Suprapubic skin (tissue), 4 donors: ENCODE results near the gene HJV. TPM values are rescaled to one million over a fixed set of nuclear protein-coding genes. Genes with fewer than 3 reads are reported as not detected.

Source experiments
- DNase-seq, 2 donors: peaks; one replicate each; pipeline ENCODE4 v3.0.0-alpha.2; 2019; ENCODE audit warnings: low spot score in 2 of 2
- H3K27ac ChIP-seq: fragments of 200-600 bp; sonication (generic); one replicate; pipeline ENCODE4 v1.5.1; 2019
- H3K27me3 ChIP-seq: fragments of 200-600 bp; sonication (generic); one replicate; pipeline ENCODE4 v1.5.1; 2019
- H3K36me3 ChIP-seq: fragments of 200-600 bp; sonication (generic); one replicate; pipeline ENCODE4 v1.5.1; 2019
- H3K4me1 ChIP-seq: fragments of 200-600 bp; sonication (generic); one replicate; pipeline ENCODE4 v1.5.1; 2019
- H3K4me3 ChIP-seq: fragments of 200-600 bp; sonication (generic); one replicate; pipeline ENCODE4 v1.5.1; 2019; ENCODE audit warnings: mild to moderate bottlenecking
- H3K9me3 ChIP-seq: fragments of 200-600 bp; sonication (generic); one replicate; pipeline ENCODE4 v1.5.1; 2019
- CTCF ChIP-seq, 2 donors: fragments of 200-600 bp in 1 of 2; fragments of 450-650 bp in 1 of 2; sonication (generic) in 1 of 2; IDR thresholded peaks; one replicate each; pipeline ENCODE4 v1.5.1; 2016 to 2019; ENCODE audit warnings: antibody characterized with exemption in 2 of 2, mild to moderate bottlenecking in 1 of 2, moderate library complexity in 1 of 2
- EP300 ChIP-seq: sonication (generic); formaldehyde crosslinking; IDR thresholded peaks from one replicate; pipeline ENCODE4 v1.6.1; 2017; ENCODE audit warnings: antibody characterized with exemption
- POLR2A ChIP-seq, 2 donors: fragments of 450-650 bp; IDR thresholded peaks; one replicate each; pipeline ENCODE4 v1.6.1; 2017; ENCODE audit warnings: antibody characterized with exemption in 2 of 2, mild to moderate bottlenecking in 2 of 2, moderate library complexity in 2 of 2
- POLR2AphosphoS5 ChIP-seq, 3 donors: sonication (generic); formaldehyde crosslinking; IDR thresholded peaks; one replicate each; pipeline ENCODE4 v1.6.1; 2017; ENCODE audit warnings: antibody characterized with exemption in 3 of 3
- WGBS: methylation state at CpG from one replicate; pipeline ENCODE4 v1.1.5; 2018; 5-methylcytosine and 5-hydroxymethylcytosine counted together
- total RNA-seq, 4 donors: library from RNA; depleted of rRNA; stranded (reverse); fragments of >200 nt; gene quantifications; one replicate each; pipeline ENCODE4 v1.1.0, GENCODE V29; 2016

HJV gene
- total RNA-seq, 4 donors from 2014 or later, result not detected

GRCh38 chr1:145995964-145996432, 25.5 kb downstream of the HJV start:
- DNase-seq, result peak; percentile 70 to 76
- under 1% methylated on average over 13 of the region's 13 CpGs for WGBS

GRCh38 chr1:145995148-145995881, 26.2 kb downstream of the HJV start:
- H3K27ac ChIP-seq, result peak overlapping the region; percentile 99
- H3K4me3 ChIP-seq, result peak overlapping the region; percentile 76
- under 1% methylated on average over 8 of the region's 8 CpGs for WGBS
- TF ChIP-seq EP300, result no peak
- no peak for TF ChIP-seq CTCF (IDR thresholded peaks at IDR 0.05)
- H3K9me3 ChIP-seq, result no peaks in the 10 kb centered on the region
- no peaks in the 10 kb centered on the region for H3K27me3 ChIP-seq
- DNase-seq, result peak in 1 of 2 donors; percentile 36
- H3K36me3 ChIP-seq, result peaks cover 33% of the 10 kb centered on the region
- peaks cover 53% of the 10 kb centered on the region for H3K4me1 ChIP-seq

More at GRCh38 chr1:145995964-145996432, 25.5 kb downstream of the HJV start:
- TF ChIP-seq CTCF (IDR thresholded peaks at IDR 0.05) (no peak), POLR2A (IDR thresholded peaks at IDR 0.05) (no peak), EP300 (no peak), POLR2AphosphoS5 (IDR thresholded peaks at IDR 0.05) (peak in 1 of 3 donors; percentile 69)
- H3K36me3 ChIP-seq, result peaks cover 33% of the 10 kb centered on the region
- peaks cover 58% of the 10 kb centered on the region for H3K4me1 ChIP-seq
- peak overlapping the region; percentile 76 for H3K4me3 ChIP-seq
- no peaks in the 10 kb centered on the region for H3K9me3 ChIP-seq
- H3K27ac ChIP-seq, result peak overlapping the region; percentile 99
- no peaks in the 10 kb centered on the region for H3K27me3 ChIP-seq

GRCh38 chr1:145994391-145995120, 27.0 kb downstream of the HJV start:
- Histone ChIP-seq H3K4me3 (peak overlapping the region; percentile 76), H3K9me3 (no peaks in the 10 kb centered on the region), H3K27me3 (no peaks in the 10 kb centered on the region), H3K36me3 (peaks cover 33% of the 10 kb centered on the region), H3K4me1 (peaks cover 48% of the 10 kb centered on the region), H3K27ac (peak overlapping the region; percentile 99)
- no peak for TF ChIP-seq EP300
- peak; percentile 2 to 44 (median 15) for TF ChIP-seq POLR2AphosphoS5 (IDR thresholded peaks at IDR 0.05)
- TF ChIP-seq POLR2A (IDR thresholded peaks at IDR 0.05), result no peak
- DNase-seq, result peak in 1 of 2 donors; percentile 65
- 11% methylated on average over 10 of the region's 10 CpGs for WGBS

GRCh38 chr1:145993618-145994390, 27.7 kb downstream of the HJV start:
- H3K36me3 ChIP-seq, result peaks cover 33% of the 10 kb centered on the region
- TF ChIP-seq POLR2AphosphoS5 (IDR thresholded peaks at IDR 0.05), result no peak
- TF ChIP-seq CTCF (IDR thresholded peaks at IDR 0.05), result no peak
- no peak for TF ChIP-seq POLR2A (IDR thresholded peaks at IDR 0.05)
- no peak for TF ChIP-seq EP300
- peak in 1 of 2 donors; percentile 30 for DNase-seq
- no peaks in the 10 kb centered on the region for H3K9me3 ChIP-seq
- peak overlapping the region; percentile 99 for H3K27ac ChIP-seq
- no peaks in the 10 kb centered on the region for H3K27me3 ChIP-seq
- H3K4me3 ChIP-seq, result peak overlapping the region; percentile 76
- H3K4me1 ChIP-seq, result peaks cover 40% of the 10 kb centered on the region
- WGBS, result 24% methylated on average over 6 of the region's 6 CpGs

GRCh38 chr1:145992958-145993617, 28.4 kb downstream of the HJV start:
- Histone ChIP-seq H3K27me3 (no peaks in the 10 kb centered on the region), H3K9me3 (no peaks in the 10 kb centered on the region), H3K4me3 (peak overlapping the region; percentile 76), H3K4me1 (peaks cover 34% of the 10 kb centered on the region), H3K36me3 (peaks cover 33% of the 10 kb centered on the region), H3K27ac (peak overlapping the region; percentile 99)
- 35% methylated on average over 5 of the region's 5 CpGs for WGBS
- DNase-seq, result no peak
- TF ChIP-seq POLR2AphosphoS5 (IDR thresholded peaks at IDR 0.05) (no peak), POLR2A (IDR thresholded peaks at IDR 0.05) (no peak), EP300 (no peak), CTCF (IDR thresholded peaks at IDR 0.05) (no peak)
